ENCODE measurements around the gene TECTB. TPM values are rescaled to one million over a fixed set of nuclear protein-coding genes. Genes with fewer than 3 reads are reported as not detected.

Gene TECTB
- total RNA-seq, 1 donor from 2014 or later = not detected

GRCh38 chr10:112347709-112348671 lies 64.8 kb downstream of the TECTB start:
- DNase-seq (ENCODE audit: low spot score) = no peak

GRCh38 chr10:112348759-112349158 lies 65.6 kb downstream of the TECTB start:
- DNase-seq (ENCODE audit: low spot score) = no peak

GRCh38 chr10:112349521-112350085 lies 66.4 kb downstream of the TECTB start:
- DNase-seq (ENCODE audit: low spot score) = no peak

- no peak for DNase-seq (ENCODE audit: low spot score)
Measured at GRCh38 chr10:112351146-112351545, 67.9 kb downstream of the TECTB start.

- DNase-seq (ENCODE audit: low spot score) = no peak
Measured at GRCh38 chr10:112352044-112352443, 68.8 kb downstream of the TECTB start.

GRCh38 chr10:112353046-112353445 lies 69.8 kb downstream of the TECTB start:
- no peak for DNase-seq (ENCODE audit: low spot score)

Other genes starting within 250 kb of the TECTB start
- 19.6 TPM for gene GPAM, start 99.6 kb upstream of the TECTB start, total RNA-seq
- gene ACSL5, start 90.7 kb downstream of the TECTB start, total RNA-seq = 34.1 TPM
- 34.2 TPM for gene ZDHHC6, start 163.5 kb downstream of the TECTB start, total RNA-seq
- 28.1 TPM for gene VTI1A, start 163.8 kb downstream of the TECTB start, total RNA-seq